KOPT-K1 (cell line): ENCODE results near the gene CASD1.

Source experiments
- H3K27ac ChIP-seq: fragments of 200-600 bp; sonication (generic); 2 replicates; pipeline ENCODE4 v1.5.1; 2016; ENCODE audit warnings: antibody characterized with exemption, mild to moderate bottlenecking, low read depth, low read length; ENCODE audit not compliant: poor library complexity, severe bottlenecking
- H3K36me3 ChIP-seq: fragments of 200-600 bp; sonication (generic); 2 replicates; pipeline ENCODE4 v1.5.1; 2017; ENCODE audit warnings: antibody characterized with exemption, mild to moderate bottlenecking, low read length, moderate library complexity; ENCODE audit not compliant: insufficient read depth
- H3K9me3 ChIP-seq: fragments of 200-600 bp; sonication (generic); 2 replicates; pipeline ENCODE4 v1.5.1; 2017; ENCODE audit warnings: antibody characterized with exemption, low read length, mild to moderate bottlenecking; ENCODE audit not compliant: insufficient read depth, poor library complexity, severe bottlenecking

The CASD1 gene

DNA sequence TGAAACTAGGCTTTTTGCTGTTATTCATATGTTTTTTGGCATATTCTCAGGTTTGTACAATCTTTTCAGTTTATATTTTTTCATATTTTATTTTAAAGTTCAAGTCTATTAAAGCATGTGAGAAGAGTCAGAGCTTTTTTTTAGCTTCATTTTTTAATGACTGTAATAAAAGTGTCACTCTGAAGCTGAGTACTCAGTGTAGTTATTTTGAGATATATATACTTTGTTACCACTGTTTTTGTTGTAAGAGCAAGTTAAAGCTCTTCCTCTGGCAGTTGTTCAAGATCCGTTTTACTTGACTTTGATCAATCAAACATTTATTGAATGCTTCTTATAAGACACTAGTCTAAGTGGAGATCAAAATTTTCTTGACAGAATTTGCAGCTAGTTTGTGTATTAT, 37.5 kb downstream of the CASD1 start:
- no peak overlapping the region for H3K27ac ChIP-seq
- no peaks in the 10 kb centered on the region for H3K9me3 ChIP-seq
- H3K36me3 ChIP-seq, result peaks cover 70% of the 10 kb centered on the region

DNA sequence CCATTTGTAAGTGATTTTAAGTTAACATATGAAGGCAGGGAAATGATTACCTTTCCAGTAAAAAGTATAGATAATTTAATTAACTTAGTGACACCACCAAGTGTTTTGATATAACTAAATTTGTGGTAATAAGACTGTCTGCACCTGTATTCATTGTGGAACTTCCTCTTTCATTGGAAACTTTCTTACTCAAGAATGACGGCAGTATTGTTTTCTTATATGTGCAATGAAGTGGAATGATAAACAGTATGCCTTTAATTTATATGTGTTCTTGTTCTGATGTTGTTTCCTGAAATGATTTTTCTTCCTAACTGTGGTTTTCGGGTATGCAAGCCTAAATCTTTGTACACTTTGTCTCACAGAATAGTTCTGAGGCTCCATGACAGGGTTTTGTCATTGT, 46.4 kb downstream of the CASD1 start:
- H3K9me3 ChIP-seq, result no peaks in the 10 kb centered on the region
- H3K27ac ChIP-seq, result no peak overlapping the region
- H3K36me3 ChIP-seq, result peaks cover 79% of the 10 kb centered on the region

DNA sequence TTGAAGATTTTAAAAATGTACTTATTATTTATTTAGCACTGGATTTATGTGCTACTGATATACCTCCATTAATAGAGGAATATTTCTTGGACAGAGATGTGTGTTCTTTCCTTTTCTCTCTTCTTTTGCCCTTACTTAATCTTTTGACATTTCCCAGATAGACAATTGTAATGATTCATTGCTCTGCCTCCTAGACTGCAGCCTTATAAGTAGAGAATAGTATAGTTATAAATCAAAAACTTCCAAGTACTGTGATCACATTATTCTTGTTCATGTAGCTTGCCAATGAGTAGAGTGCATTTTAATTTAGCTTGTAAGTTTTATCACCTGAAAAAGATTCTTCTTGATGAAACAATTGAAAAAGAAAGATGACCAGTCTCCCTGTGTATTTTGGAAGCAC, 47.6 kb downstream of the CASD1 start:
- H3K36me3 ChIP-seq, result peaks cover 78% of the 10 kb centered on the region
- no peak overlapping the region for H3K27ac ChIP-seq
- H3K9me3 ChIP-seq, result no peaks in the 10 kb centered on the region

DNA sequence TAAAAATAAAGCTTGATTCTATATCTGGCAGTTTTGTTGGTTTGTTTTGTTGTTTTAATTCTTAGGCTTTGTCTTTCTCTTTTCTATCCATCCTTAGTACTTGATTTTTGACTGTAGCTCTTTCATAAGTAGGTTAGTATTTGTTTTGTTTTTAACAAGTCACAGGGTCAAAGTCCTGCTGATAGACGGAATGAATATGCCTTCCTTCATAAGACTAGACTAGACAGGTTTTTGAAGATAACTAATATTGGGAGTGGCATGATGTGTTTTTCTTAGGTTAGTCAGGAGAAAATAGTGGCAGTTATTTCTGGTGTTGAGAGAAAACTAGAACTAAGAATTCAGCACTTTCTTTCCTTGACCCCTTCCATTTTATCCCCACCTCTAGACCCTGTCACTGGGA, 50.4 kb downstream of the CASD1 start:
- no peaks in the 10 kb centered on the region for H3K9me3 ChIP-seq
- H3K27ac ChIP-seq, result no peak overlapping the region
- H3K36me3 ChIP-seq, result peaks cover 59% of the 10 kb centered on the region

DNA sequence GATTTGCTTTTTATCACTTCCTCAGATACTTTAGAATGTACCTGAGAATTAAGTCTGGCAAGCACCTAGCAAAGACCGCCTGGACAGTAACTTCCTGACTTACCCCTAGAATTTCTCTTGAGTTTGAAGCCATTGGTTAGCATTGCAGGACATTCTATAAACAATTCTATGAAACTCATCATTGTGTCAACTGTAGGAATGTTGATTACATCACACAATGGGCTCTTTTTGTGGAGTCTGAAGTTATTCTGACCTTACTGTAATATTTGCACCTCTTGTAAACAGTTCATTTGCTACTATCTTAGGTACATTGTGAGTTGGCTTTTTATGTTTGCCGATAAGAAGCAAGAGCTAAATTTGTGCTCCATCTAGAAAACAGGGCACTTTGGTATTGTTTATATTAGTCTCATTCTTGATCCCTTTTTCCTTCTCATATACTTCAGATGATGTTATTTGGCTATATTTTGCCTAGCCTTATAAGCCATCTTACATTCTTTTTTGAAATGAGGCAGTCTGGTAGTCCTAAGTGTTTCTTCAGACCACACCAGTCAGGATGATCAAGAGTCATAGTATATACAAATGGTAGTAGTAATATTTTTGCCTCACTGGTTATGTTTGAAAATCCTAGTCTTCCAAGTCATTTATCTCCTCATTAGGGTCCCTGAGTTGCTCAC, 52.4 kb downstream of the CASD1 start:
- Histone ChIP-seq H3K36me3 (peaks cover 41% of the 10 kb centered on the region), H3K9me3 (no peaks in the 10 kb centered on the region), H3K27ac (no peak overlapping the region)

DNA sequence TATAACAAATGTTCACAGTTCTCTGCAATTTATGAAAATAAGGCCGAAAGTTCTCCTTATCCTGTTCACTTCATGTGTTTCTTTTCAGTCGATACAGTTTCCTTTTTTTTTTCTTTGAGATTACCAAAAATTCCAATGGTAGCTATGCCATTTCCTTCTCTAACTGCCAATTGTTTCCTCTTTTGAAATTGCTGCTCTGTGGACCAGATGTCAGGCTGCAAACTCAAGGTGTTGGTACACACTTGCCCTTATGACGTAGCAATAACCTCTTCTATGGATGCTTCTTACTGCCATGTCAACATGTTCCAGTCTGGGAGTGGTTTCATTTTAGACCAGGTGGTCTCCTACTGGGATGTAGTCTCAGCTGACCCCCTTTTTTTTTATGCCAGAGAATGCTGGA, 52.9 kb downstream of the CASD1 start:
- Histone ChIP-seq H3K36me3 (peaks cover 35% of the 10 kb centered on the region), H3K9me3 (no peaks in the 10 kb centered on the region), H3K27ac (no peak overlapping the region)

DNA sequence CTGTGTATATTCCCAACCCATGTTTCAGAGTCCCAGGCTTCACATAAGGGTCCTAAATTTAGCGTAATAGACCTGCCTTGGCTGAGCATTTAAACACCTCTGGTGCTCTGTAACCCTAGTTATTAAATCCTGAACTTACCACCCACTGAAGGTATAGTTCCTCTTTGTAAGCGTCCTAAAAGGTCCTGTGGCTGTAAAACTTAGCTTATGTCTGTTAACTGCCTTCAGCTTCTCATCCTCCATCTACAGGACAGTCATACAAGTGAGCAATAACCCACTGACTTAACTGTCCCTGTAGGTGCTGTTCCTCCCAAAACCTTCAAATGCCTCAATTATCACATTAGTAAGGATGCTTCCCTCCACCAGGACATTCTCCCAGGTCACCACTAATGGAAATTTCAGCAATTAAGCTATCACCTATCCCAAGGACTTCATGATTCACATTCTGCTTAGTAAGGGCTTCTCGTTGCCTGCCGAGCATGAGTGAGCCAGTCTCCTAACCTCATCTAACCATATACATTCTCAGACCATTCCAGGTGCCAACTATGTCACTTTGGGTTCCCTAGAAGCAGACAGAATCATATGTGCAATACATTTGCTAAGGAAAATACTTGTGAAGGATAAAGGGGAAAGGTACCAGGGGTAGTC, 55.8 kb downstream of the CASD1 start:
- H3K9me3 ChIP-seq, result no peaks in the 10 kb centered on the region
- peaks cover 21% of the 10 kb centered on the region for H3K36me3 ChIP-seq
- H3K27ac ChIP-seq, result no peak overlapping the region

DNA sequence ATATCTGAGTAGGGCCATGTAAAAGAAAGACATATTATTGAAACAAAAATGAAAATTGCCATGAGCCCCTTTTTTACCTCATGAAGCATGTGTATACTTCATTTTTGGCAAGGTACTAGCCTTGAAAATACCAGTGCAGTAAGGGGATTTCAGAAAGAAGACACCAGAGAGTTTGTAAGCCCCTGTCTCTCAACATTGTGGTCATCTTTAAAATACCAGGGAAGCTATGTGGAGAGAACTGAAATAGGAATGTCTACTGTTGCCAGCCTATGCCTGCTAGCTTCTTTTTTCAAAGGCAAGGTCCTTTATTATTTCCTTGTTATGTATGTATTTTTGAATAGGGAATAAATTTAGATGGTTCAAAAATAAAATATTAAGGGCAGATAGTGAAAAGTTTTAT, 57.8 kb downstream of the CASD1 start:
- Histone ChIP-seq H3K36me3 (peaks cover 19% of the 10 kb centered on the region; the same call in 1 of the 2 replicates), H3K27ac (no peak overlapping the region)

DNA sequence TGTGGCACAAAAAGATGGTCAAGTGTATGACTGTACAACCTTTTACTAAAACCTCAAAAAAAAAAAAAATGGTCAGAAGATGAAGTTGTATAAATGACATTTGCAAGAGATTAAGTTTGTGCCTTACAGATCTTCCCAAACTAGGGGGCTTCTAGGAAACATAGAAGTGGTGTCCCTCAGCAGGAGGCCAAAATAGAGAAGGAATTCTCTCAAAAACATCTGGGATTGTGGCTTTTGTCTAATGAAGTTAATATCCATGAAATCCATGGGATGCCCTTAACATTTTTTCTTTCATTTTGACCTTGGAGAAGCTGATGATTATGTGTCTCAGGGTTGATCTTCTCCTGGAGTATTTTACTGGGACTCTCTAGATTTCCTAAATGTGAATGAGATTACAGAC, 62.2 kb downstream of the CASD1 start:
- Histone ChIP-seq H3K27ac (no peak overlapping the region), H3K9me3 (peaks cover 38% of the 10 kb centered on the region), H3K36me3 (peaks cover 41% of the 10 kb centered on the region)

More for the DNA sequence above, 57.8 kb downstream of the CASD1 start:
- H3K9me3 ChIP-seq, result peaks cover 1% of the 10 kb centered on the region

DNA sequence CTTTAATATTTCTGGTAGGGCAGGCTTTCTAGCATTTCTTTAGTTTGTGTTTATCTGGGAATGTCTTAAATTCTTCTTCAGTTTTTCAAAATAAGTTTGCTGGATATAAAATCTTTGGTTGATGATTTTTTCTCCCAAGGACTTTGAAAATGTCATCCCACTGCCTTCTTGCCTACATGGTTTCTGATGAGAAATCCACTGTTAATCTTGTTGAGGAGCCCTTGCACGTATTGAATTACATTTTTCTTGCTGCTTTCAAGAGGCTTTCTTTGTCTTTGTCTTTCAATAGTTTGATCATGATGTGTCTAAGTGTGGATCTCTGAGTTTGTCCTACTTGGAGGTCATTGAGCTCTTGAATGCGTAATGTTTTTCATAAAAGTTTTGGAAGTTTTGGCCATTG, 66.0 kb downstream of the CASD1 start:
- Histone ChIP-seq H3K36me3 (peaks cover 60% of the 10 kb centered on the region), H3K9me3 (peaks cover 38% of the 10 kb centered on the region), H3K27ac (no peak overlapping the region)

DNA sequence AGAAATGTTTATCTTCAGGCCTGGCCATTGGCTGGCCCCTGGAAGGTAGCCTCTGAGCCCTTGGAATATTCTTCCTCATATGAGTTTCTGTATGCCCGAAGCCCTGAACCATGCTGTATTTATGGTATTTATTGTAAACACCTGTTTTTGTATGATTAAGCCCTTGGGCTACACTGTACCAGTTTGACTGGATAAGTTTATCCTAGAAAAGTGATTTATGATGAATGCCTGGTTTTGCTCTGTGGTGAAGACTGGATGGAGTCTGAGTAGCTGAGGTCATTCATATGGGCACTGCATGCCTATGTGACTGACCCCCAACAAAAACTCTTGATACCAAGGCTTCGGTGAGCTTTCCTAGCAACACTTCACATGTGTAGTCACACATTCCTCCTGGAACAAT, 66.7 kb downstream of the CASD1 start:
- no peak overlapping the region for H3K27ac ChIP-seq
- H3K36me3 ChIP-seq, result peaks cover 54% of the 10 kb centered on the region
- H3K9me3 ChIP-seq, result peaks cover 38% of the 10 kb centered on the region

DNA sequence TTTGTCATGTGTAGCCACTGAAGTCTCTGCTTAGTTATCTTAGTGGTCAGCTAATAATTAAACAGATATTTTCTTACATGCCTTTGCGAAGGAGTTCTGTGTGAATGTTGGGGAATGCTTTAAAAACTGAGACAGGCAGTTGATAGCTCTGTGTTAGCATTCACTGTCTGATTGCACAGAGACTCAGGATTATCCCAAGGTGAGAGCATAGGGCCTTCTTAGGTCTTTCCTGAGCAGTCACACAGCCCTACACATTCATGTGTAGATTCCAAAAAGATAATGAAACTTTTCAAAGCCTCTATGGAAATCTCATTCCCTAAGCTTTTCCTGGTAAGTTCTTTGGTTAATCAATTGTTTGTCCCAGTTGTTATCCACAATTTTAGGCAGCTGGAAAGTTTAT, 67.7 kb downstream of the CASD1 start:
- Histone ChIP-seq H3K9me3 (peaks cover 37% of the 10 kb centered on the region), H3K36me3 (peaks cover 52% of the 10 kb centered on the region), H3K27ac (no peak overlapping the region)

DNA sequence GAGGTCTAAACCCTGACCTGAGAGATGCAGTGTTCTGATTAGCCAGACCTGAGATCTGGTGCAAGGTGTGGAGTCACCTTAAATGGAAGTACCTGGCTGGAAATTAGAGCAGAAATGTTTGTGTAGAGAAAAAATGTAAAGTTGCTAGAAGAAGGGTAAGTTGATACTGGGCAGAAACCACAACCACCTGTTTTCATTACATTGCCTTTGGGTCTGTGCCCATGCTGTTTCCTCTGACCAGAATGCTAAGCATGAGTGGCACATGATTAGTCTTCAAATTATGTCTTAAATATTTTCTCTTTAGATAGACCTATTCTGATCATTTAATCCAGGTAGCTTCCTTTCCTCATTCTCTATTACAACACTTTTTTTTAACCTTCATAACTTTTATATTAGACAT, 69.0 kb downstream of the CASD1 start:
- H3K9me3 ChIP-seq, result peaks cover 27% of the 10 kb centered on the region
- peaks cover 52% of the 10 kb centered on the region for H3K36me3 ChIP-seq
- H3K27ac ChIP-seq, result no peak overlapping the region

DNA sequence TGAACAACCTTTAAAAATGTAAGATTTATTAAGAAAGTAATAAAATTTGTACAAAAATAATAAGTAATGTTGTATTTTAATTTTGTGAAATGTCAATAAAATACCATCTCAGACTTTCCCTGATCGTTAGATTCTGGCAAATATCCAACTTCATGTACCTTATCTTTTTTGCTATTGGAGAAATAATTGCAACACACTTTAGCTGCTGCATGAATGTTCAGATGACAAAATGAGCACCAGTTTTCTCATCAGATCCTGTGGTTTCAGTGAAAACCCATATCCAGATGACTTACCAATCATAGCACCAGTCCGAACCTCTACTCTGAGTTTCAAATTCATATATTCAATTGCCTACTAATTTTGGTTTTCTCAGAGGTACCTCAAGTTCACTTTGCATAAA, 69.9 kb downstream of the CASD1 start:
- Histone ChIP-seq H3K27ac (no peak overlapping the region), H3K36me3 (peaks cover 45% of the 10 kb centered on the region), H3K9me3 (peaks cover 21% of the 10 kb centered on the region)

DNA sequence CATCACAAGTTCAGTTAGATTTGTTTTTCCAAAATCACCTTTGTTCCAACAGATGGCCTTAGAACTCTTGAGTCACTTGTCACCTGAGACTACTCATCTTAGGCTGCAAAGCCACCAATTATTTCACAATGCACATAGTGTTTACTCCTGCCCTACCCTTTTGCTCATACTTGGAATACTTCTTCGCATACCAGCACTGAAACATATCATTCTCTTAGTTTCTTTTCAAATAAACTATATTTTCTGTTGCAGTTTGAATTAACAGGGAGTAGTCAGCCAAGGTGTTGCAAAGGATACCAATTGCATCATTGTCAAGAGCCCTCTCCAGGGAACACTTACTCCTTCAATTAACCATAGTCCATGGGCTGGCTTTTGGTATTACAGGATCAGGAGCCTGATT, 71.0 kb downstream of the CASD1 start:
- Histone ChIP-seq H3K27ac (no peak overlapping the region), H3K9me3 (peaks cover 9% of the 10 kb centered on the region), H3K36me3 (peaks cover 35% of the 10 kb centered on the region)

DNA sequence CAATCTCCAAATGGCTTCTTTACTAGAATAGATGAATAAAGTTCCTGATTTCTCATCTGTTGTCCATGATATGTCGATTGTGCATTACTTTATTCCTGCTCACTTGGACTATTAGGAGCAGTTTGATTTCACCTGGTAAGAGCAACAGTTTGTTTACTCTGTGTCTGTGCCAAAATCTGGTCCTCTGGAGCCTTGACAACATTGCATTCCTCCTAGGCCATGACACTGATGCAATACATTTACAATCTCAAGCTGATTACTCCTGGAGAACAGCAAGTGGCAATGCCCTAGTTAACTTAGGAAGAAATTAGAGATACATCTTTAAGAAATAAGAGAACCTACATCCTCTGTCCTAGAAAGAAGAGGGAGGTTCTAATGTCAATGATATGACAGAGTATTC, 74.5 kb downstream of the CASD1 start:
- no peaks in the 10 kb centered on the region for H3K9me3 ChIP-seq
- H3K27ac ChIP-seq, result no peak overlapping the region
- peaks cover 9% of the 10 kb centered on the region; the same call in 1 of the 2 replicates for H3K36me3 ChIP-seq
